Transverse colon (tissue), 4 donors: Measurements from ENCODE around the gene XPA.

Source experiments
- EP300 ChIP-seq: sonication (generic); formaldehyde crosslinking; IDR thresholded peaks from one replicate; pipeline ENCODE4 v1.6.1; 2017; ENCODE audit warnings: antibody characterized with exemption, low read depth
- POLR2A ChIP-seq: fragments of 450-650 bp; IDR thresholded peaks from one replicate; pipeline ENCODE4 v1.6.1; 2016; ENCODE audit warnings: antibody characterized with exemption, mild to moderate bottlenecking, moderate library complexity
- POLR2AphosphoS5 ChIP-seq, 3 donors: sonication (generic); formaldehyde crosslinking; IDR thresholded peaks; one replicate each; pipeline ENCODE4 v1.6.1; 2016; ENCODE audit warnings: antibody characterized with exemption in 3 of 3
- TF ChIP-seq, protein P1 (sequence below), 5 experiments: fragments of 200-600 bp in 3 of 5; fragments of 450-650 bp in 2 of 5; sonication (generic) in 3 of 5; IDR thresholded peaks; 1 replicate in 2 of 5; 2 replicates in 3 of 5; pipeline ENCODE4 v1.5.1; 2016 to 2017; ENCODE audit warnings: antibody characterized with exemption in 5 of 5, inconsistent platforms in 3 of 5, mild to moderate bottlenecking in 2 of 5, moderate library complexity in 1 of 5

DNA sequence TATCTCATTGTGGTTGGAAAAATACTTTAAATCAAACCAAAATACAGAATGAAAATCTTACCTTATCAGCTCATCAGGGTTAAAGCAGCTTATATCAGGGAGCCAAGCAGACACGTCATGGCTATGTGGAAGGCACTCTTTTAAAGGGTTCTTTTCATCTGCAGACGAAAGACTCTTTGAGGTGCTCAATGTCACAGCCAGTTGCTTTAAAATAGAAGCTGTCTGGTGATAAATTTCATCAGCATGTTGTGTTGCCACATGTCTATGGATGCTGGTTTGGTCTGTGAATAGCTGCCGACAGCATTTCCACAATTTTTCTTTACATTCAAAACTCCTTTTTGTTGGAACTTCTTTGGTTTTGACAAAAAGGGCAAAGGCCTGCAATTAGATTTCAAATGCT lies 71.5 kb downstream of the XPA start:
- TF ChIP-seq, protein P1, sequence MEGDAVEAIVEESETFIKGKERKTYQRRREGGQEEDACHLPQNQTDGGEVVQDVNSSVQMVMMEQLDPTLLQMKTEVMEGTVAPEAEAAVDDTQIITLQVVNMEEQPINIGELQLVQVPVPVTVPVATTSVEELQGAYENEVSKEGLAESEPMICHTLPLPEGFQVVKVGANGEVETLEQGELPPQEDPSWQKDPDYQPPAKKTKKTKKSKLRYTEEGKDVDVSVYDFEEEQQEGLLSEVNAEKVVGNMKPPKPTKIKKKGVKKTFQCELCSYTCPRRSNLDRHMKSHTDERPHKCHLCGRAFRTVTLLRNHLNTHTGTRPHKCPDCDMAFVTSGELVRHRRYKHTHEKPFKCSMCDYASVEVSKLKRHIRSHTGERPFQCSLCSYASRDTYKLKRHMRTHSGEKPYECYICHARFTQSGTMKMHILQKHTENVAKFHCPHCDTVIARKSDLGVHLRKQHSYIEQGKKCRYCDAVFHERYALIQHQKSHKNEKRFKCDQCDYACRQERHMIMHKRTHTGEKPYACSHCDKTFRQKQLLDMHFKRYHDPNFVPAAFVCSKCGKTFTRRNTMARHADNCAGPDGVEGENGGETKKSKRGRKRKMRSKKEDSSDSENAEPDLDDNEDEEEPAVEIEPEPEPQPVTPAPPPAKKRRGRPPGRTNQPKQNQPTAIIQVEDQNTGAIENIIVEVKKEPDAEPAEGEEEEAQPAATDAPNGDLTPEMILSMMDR (IDR thresholded peaks at IDR 0.05): no peak
- TF ChIP-seq POLR2AphosphoS5 (IDR thresholded peaks at IDR 0.05) (no peak), POLR2A (no peak), EP300 (no peak)
